Measurements from ENCODE around the gene AIG1. TPM values are rescaled to one million over a fixed set of nuclear protein-coding genes. Genes with fewer than 3 reads are reported as not detected.
"Not testable (repeated sequence)": the region's sequence is repeated elsewhere in the genome, so short reads cannot be mapped to it uniquely, and the experiment has no call there.

AIG1 gene
- polyA plus RNA-seq, 1 experiment = 65.1 TPM

DNA sequence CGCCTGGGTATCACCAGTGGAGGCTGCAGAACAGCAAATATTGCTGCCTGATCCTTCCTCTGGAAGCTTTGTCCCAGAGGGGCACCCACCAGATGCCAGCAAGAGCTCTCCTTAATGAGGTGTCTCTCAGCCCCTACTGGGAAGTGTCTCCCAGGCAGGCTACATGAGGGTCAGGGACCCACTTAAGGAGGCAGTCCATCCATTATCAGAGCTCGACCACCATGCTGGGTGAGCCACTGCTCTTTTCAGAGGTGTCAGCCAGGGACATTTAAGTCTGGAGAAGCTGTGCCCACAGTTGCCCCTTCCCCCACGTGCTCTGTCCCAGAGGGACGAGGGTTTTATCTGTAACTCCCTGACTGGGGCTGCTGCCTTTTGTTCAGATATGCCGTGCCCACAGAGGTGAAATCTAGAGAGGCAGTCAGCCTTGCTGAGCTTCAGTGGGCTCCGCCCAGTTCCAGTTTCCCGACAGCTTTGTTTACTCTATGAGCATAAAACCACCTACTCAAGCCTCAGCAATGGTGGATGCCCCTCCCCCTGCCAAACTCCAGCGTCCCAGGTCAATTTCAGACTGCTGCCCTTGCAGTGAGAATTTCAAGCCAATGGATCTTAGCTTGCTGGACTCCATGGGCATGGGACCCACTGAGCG, 25.9 kb upstream of the AIG1 start:
- TF ChIP-seq, protein P1, sequence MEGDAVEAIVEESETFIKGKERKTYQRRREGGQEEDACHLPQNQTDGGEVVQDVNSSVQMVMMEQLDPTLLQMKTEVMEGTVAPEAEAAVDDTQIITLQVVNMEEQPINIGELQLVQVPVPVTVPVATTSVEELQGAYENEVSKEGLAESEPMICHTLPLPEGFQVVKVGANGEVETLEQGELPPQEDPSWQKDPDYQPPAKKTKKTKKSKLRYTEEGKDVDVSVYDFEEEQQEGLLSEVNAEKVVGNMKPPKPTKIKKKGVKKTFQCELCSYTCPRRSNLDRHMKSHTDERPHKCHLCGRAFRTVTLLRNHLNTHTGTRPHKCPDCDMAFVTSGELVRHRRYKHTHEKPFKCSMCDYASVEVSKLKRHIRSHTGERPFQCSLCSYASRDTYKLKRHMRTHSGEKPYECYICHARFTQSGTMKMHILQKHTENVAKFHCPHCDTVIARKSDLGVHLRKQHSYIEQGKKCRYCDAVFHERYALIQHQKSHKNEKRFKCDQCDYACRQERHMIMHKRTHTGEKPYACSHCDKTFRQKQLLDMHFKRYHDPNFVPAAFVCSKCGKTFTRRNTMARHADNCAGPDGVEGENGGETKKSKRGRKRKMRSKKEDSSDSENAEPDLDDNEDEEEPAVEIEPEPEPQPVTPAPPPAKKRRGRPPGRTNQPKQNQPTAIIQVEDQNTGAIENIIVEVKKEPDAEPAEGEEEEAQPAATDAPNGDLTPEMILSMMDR (IDR thresholded peaks at IDR 0.05; ENCODE audit: low read depth, low read length) = no peak
- ChIA-PET CTCF (no interaction called here), POLR2A (no interaction called here)
- Histone ChIP-seq H3K4me3 (ENCODE audit: low read depth, low read length) (no peak overlapping the region), H3K27me3 (ENCODE audit: control insufficient read depth, insufficient read depth, low read length) (no peaks in the 10 kb centered on the region), H3K27ac (ENCODE audit: low read depth, low read length) (no peak overlapping the region), H3K9me3 (ENCODE audit: control insufficient read depth, insufficient read depth, low read length) (no peaks in the 10 kb centered on the region)
- no peak for DNase-seq (ENCODE audit: low read depth, low spot score)

DNA sequence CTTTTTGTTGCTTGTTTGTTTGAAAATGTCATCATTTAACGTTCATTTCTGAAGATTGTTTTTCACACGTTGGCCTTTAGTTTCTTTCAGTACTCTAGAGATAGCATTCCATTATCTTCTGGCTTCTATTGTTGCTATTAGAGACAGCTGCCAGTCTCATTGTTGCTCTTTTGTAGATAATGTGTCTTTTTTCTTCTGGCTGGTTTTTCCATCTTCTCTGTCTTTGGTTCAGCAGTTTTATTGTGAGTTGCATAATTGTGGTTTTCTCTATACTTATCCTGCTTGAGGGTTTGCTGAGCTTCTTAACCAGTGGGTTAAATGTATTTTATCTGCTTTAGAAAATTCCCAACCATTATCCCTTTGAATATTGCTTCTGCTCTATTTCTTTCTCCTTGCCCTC, 23.2 kb upstream of the AIG1 start:
- TF ChIP-seq, protein P1 (IDR thresholded peaks at IDR 0.05; ENCODE audit: low read depth, low read length) = no peak
- no peak overlapping the region for H3K27ac ChIP-seq (ENCODE audit: low read depth, low read length)
- no peaks in the 10 kb centered on the region for H3K27me3 ChIP-seq (ENCODE audit: control insufficient read depth, insufficient read depth, low read length)
- H3K4me3 ChIP-seq (ENCODE audit: low read depth, low read length) = no peak overlapping the region
- DNase-seq (ENCODE audit: low read depth, low spot score) = no peak
- ChIA-PET CTCF (no interaction called here), POLR2A (no interaction called here)
- H3K9me3 ChIP-seq (ENCODE audit: control insufficient read depth, insufficient read depth, low read length) = no peaks in the 10 kb centered on the region

DNA sequence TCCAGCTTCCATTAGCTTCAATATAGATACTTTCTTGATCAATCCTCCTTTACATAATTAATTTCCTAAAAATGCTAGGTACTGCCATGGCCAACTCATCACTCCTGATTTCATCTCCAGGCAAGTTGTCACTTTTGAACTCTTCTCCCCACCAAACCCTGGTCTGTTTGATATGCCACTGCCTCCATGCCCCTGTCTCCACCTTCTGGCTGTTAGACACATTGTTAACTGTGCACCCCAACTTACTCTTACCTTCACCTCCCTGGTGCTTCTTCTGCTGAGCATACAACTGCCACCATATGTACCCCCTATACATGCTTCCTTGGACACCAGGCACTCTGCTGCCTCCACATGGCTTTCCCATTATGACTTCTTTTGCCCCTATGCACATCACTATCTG, 21.9 kb upstream of the AIG1 start:
- TF ChIP-seq, protein P1 (IDR thresholded peaks at IDR 0.05; ENCODE audit: low read depth, low read length) = no peak; the same call in 1 of the 2 replicates
- Histone ChIP-seq H3K27ac (ENCODE audit: low read depth, low read length) (no peak overlapping the region), H3K4me3 (ENCODE audit: low read depth, low read length) (no peak overlapping the region), H3K9me3 (ENCODE audit: control insufficient read depth, insufficient read depth, low read length) (no peaks in the 10 kb centered on the region), H3K27me3 (ENCODE audit: control insufficient read depth, insufficient read depth, low read length) (no peaks in the 10 kb centered on the region)
- no peak for DNase-seq (ENCODE audit: low read depth, low spot score)
- ChIA-PET POLR2A (no interaction called here), CTCF (no interaction called here)

DNA sequence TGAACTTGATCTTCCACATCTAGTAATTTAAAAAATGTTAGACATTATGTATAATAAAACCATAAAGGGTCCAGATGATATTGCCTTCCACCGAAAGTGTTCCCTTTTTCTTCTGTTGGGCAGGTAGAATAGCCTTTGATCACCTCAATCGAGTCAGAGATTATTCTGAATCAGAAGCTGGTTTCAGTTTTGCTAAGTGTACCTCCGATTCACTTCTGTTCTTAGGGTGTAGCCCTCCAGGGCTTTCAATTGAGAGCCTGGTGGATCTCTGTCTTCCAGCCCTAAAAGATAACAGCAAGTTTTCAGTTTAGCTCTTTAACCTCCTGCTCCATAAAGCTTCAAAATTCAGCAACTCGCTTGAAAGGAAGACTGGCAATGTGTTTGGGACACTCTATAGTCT, 21.1 kb upstream of the AIG1 start:
- no peak overlapping the region for H3K4me3 ChIP-seq (ENCODE audit: low read depth, low read length)
- H3K27ac ChIP-seq (ENCODE audit: low read depth, low read length) = no peak overlapping the region
- ChIA-PET POLR2A (no interaction called here), CTCF (interaction anchor here (1.0 kb wide), 1 partner anchor 13 kb away, joined by 3 read pairs; no protein-coding TSS in a partner anchor)
- H3K9me3 ChIP-seq (ENCODE audit: control insufficient read depth, insufficient read depth, low read length) = no peaks in the 10 kb centered on the region
- no peaks in the 10 kb centered on the region for H3K27me3 ChIP-seq (ENCODE audit: control insufficient read depth, insufficient read depth, low read length)
- TF ChIP-seq, protein P1 (IDR thresholded peaks at IDR 0.05; ENCODE audit: low read depth, low read length) = no peak
- no peak for DNase-seq (ENCODE audit: low read depth, low spot score)

DNA sequence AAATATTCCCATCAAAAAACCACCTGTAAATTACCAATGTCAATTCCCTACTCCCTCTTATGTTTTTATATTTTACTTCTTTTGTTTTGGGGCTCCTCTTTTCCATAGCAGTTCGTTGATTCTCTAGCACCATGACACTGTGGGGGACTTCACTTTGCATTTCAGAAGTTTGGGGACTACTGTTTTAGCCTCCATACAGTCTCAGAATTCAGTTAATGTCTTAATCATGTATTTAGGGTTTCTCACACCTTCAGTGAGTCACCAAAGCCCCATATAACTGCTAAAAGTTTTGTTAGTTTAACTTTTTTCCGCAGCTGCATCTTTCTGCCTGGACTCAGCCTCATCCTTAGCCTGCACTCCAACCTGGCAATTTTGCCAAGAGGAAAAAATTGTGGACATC, 20.7 kb upstream of the AIG1 start:
- Histone ChIP-seq H3K27me3 (ENCODE audit: control insufficient read depth, insufficient read depth, low read length) (no peaks in the 10 kb centered on the region), H3K27ac (ENCODE audit: low read depth, low read length) (no peak overlapping the region), H3K4me3 (ENCODE audit: low read depth, low read length) (no peak overlapping the region), H3K9me3 (ENCODE audit: control insufficient read depth, insufficient read depth, low read length) (no peaks in the 10 kb centered on the region)
- POLR2A ChIA-PET = no interaction called here
- CTCF ChIA-PET = interaction anchor here (1.0 kb wide), 1 partner anchor 13 kb away, joined by 3 read pairs; no protein-coding TSS in a partner anchor
- no peak for DNase-seq (ENCODE audit: low read depth, low spot score)
- TF ChIP-seq, protein P1 (IDR thresholded peaks at IDR 0.05; ENCODE audit: low read depth, low read length) = no peak

DNA sequence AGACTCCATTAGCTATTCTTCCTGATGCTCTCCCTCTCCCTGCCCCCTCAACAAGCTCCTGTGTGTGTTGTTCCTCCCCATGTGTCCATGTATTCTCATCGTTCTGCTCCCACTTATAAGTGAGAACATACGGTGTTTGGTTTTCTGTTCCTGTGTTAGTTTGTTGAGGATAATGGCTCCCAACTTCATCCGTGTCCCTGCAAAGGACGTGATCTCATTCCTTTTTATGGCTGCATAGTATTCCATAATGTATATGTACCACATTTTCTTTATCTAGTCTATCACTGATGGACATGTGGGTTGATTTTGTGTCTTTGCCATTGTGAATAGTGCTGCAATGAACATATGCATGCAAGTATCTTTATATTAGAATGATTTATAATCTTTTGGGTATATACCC, 16.3 kb upstream of the AIG1 start:
- H3K9me3 ChIP-seq (ENCODE audit: control insufficient read depth, insufficient read depth, low read length); H3K4me3 ChIP-seq (ENCODE audit: low read depth, low read length); CTCF ChIA-PET; H3K27ac ChIP-seq (ENCODE audit: low read depth, low read length); POLR2A ChIA-PET; DNase-seq (ENCODE audit: low read depth, low spot score); H3K27me3 ChIP-seq (ENCODE audit: control insufficient read depth, insufficient read depth, low read length): not testable (repeated sequence)

Data from AG04450 (cell line).